ENCODE measurements around the gene CCDC182. TPM values are rescaled to one million over a fixed set of nuclear protein-coding genes. Genes with fewer than 3 reads are reported as not detected.
A peak's percentile ranks its signal among the peaks of the same experiment; 100 is the strongest.

The CCDC182 gene
- total and polyA plus RNA-seq, 2 of the 13 experiments (the other 11 are each of a cell fraction or from before 2014, with no cell fraction given) = not detected

- TF ChIP-seq ZNF256 (CRISPR knock-in tag; conservative IDR thresholded peaks at IDR 0.05) (no peak), ZNF776 (CRISPR knock-in tag; IDR thresholded peaks at IDR 0.05) (no peak), PHF20 (CRISPR knock-in tag; IDR thresholded peaks at IDR 0.05) (no peak), ATF7 (IDR thresholded peaks at IDR 0.05) (no peak), ATF7 (CRISPR knock-in tag; IDR thresholded peaks at IDR 0.05) (no peak), GPN1 (CRISPR knock-in tag; IDR thresholded peaks at IDR 0.05; ENCODE audit: borderline replicate concordance) (no peak), MAFG (CRISPR knock-in tag; IDR thresholded peaks at IDR 0.05) (no peak), KMT2A (CRISPR knock-in tag; IDR thresholded peaks at IDR 0.05) (no peak), ELF3 (CRISPR knock-in tag; IDR thresholded peaks at IDR 0.05) (0 out of 2 replicates have a peak, but pooled peaks have one; percentile 1), ZNF292 (CRISPR knock-in tag; IDR thresholded peaks at IDR 0.05; ENCODE audit: borderline replicate concordance, low read depth) (0 out of 2 replicates have a peak, but pooled peaks have one; percentile 17), ZNF83 (CRISPR knock-in tag; IDR thresholded peaks at IDR 0.05; ENCODE audit: borderline replicate concordance) (no peak), ZNF598 (CRISPR knock-in tag; IDR thresholded peaks at IDR 0.05; ENCODE audit: borderline replicate concordance) (0 out of 2 replicates have a peak, but pooled peaks have one; percentile 17), ZNF20 (CRISPR knock-in tag; IDR thresholded peaks at IDR 0.05) (no peak), TBP (CRISPR knock-in tag; IDR thresholded peaks at IDR 0.05) (no peak), GABPB1 (CRISPR knock-in tag; IDR thresholded peaks at IDR 0.05) (no peak), ZNF563 (CRISPR knock-in tag; IDR thresholded peaks at IDR 0.05) (no peak)
- TF ChIP-seq, protein P1, sequence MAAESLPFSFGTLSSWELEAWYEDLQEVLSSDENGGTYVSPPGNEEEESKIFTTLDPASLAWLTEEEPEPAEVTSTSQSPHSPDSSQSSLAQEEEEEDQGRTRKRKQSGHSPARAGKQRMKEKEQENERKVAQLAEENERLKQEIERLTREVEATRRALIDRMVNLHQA (CRISPR knock-in tag; IDR thresholded peaks at IDR 0.05) = no peak
- TF ChIP-seq, protein P2, sequence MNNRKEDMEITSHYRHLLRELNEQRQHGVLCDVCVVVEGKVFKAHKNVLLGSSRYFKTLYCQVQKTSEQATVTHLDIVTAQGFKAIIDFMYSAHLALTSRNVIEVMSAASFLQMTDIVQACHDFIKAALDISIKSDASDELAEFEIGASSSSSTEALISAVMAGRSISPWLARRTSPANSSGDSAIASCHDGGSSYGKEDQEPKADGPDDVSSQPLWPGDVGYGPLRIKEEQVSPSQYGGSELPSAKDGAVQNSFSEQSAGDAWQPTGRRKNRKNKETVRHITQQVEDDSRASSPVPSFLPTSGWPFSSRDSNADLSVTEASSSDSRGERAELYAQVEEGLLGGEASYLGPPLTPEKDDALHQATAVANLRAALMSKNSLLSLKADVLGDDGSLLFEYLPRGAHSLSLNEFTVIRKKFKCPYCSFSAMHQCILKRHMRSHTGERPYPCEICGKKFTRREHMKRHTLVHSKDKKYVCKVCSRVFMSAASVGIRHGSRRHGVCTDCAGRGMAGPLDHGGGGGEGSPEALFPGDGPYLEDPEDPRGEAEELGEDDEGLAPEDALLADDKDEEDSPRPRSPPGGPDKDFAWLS (CRISPR knock-in tag; IDR thresholded peaks at IDR 0.05; ENCODE audit: borderline replicate concordance) = no peak
These were observed 7.2 kb upstream of the CCDC182 start (continued) for GRCh38 chr17:57752031-57752905.

All from HepG2 (cell line).